NCI-H1417 (cell line): ENCODE data around the gene RAB21.
"Not testable (repeated sequence)": the region's sequence is repeated elsewhere in the genome, so short reads cannot be mapped to it uniquely, and the experiment has no call there.

ENCODE experiments used
- DNase-seq, 3 experiments: peaks; one replicate each; lab custom pipeline; 2025; lab: John Stamatoyannopoulos, UW

Gene RAB21

DNA sequence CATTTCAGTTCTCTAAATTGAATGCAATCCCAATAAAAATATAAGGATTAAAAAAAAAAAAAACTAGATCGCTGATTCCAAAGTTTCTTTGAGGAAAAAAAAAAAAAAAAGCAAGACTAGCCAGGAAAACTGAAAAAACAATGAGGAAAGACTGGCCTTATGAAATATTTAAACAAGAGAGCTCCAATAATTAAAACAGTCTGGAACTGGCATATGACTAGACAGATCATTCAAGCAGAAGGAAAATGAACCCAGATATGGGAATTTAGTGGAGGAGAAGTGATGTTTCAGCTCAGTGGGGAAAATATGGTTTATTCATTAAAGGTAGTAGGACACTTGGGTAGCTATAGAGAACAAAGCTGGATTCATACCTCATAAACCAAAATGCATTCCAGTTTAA lies 42.9 kb downstream of the RAB21 start:
- DNase-seq, result no peak

DNA sequence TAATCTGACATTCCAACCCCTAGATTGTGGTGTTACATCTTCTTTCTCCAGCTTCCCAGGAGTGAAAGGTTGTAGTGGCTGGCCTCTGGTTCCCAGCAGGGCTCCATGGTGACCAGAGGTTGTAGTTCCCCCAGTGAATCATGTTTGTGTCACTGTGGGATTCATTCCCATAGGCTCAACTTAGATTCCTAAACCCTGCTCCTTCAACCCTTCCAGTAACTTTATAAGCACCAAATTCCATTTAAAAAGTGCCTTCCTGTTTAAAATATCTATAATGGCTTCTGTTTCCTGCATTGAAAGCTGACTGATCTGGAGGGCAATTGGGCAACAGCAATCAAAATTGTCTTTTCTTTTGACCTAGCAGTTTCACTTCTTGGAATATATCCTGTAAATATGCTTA lies 44.4 kb downstream of the RAB21 start:
- DNase-seq, result no peak

DNA sequence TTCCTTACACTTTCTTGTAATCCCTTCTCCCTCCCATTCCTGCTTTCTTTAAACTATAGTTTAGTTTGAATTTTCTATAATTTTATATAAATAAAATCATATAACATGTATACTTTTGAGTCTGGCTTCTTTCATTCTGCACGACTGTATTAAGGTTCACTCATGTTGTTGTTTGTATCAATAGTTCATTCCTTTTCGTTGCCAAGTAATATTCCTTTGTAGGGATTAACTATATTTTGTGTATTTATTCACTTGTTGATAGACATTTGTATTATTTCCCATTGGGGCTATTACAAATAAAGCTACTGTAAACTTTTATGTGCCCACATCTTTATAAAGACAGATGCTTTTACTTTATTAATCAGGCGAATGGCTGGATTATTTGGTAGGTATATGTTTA lies 45.5 kb downstream of the RAB21 start:
- DNase-seq, result no peak

DNA sequence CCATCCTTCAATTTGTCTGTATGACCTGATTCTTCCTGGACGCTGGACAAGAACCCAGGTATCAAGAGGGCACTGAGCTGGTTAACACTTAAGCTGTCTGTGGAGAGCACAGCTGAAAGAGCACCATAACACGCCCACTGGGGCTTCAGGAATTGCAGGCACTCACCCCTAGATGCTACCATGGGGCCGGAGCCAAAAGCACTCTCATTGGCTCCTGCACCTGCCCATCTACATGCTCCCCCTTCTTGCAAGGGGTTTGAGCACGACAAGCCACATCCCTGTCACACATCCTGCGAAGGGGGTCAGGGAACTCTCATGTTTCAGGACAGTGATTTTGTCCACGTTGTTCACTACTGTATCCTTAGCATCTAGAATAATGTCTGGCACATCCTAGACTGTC lies 49.8 kb downstream of the RAB21 start:
- DNase-seq, result no peak

DNA sequence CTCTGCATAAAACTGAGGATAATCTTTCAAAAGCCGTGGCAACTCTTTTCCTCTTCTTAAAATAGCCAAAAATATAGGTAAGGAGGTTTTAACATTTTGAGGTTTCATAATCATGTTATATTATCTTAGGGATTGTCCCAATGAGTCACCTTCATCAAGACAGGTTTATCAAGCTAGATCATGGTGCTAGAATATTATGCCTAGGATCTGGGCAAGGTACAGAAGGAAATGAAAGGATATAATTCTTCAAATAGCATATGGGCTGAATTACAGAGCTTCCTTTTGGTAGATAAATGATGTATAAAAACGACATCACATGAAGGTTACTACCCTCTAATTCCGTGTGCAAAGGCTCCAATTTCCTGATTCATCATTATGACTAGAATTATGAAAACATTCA lies 56.3 kb downstream of the RAB21 start:
- no peak for DNase-seq

DNA sequence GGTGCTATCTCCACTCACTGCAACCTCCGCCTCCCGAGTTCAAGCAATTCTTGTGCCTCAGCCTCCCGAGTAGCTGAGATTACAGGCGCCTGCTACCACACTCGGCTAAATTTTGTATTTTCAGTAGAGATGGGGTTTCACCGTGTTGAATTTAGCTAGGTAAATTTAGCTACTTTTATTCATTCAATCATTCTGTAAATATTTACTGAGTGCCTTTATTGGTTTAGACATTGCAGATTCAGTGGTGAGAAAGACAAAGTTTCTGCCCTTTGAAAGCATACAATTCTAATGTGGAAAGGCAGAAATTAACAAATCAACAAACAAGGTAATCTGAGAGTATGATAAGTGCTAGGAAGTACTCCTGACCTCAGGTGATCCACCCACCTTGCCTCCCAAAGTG lies 60.6 kb downstream of the RAB21 start:
- not testable (repeated sequence) for DNase-seq

DNA sequence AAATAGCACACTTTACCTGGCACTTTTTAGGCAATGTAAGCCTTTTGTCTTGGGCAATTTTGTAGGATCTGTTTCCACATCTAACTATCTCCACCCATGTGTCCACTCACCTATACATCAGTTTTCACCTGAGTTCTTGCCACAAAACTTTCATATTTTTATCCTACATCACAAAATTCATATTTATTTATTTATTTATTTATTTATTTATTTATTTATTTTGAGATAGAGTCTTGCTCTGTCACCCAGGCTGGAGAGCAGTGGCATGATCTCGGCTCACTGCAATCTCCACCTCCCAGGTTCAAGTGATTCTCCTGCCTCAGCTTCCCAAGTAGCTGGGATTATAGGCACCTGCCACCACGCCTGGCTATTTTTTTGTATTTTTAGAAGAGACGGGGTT lies 67.4 kb downstream of the RAB21 start:
- DNase-seq, result not testable (repeated sequence)

DNA sequence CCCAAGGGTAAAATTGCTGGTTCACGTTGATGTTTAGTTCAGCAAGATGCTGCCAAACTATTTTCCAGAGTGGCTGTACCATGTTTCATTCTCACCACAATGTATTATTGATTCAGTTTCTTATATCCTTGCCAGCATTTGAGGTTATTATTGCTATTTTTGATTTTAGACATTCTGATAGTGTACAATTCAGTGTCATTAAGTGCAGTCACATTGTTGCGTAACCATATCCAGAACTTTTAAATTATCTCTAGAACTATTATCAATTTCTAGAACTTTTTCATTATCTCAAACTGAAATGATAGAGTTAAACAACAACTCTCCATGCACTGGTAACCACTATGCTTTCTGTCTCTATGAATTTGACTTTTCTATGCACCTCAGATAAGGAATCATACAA lies 74.2 kb downstream of the RAB21 start:
- no peak for DNase-seq

DNA sequence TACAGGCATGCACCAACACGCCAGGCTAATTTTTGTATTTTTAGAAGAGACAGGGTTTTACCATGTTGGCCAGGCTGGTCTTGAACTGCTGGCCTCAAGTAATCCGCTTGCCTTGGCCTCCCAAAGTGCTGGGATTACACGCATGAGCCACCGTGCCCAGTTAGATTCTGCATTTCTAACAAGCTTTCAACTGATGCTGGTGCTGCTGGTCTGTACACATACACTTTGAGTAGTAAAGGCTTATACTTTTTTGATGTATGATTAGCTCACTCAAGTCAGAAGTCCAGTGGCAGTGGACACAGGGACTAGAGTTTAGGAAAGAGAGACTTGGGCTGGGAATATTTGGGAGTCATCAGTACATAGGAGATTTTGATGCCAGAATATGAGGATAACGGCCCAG lies 82.7 kb downstream of the RAB21 start:
- no peak for DNase-seq

DNA sequence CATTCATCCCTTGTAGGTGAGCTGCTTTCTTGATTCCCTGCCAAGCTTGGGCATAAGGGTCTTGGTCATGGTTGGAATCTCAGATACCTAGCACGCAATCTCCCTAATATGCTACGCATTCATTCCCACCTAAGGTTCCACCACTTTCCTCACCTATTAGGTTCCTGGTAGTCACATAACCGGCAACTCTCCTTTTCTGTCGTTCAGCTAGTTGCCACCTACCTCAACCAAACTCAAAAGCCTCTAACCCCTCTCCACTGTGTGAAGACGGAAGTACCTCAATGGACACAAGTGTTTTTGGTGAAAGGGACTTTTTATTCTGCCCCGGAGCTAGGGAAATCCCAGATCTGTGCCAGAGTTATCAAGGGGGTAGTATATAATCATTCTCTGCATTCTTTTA lies 83.6 kb downstream of the RAB21 start:
- DNase-seq, result no peak

DNA sequence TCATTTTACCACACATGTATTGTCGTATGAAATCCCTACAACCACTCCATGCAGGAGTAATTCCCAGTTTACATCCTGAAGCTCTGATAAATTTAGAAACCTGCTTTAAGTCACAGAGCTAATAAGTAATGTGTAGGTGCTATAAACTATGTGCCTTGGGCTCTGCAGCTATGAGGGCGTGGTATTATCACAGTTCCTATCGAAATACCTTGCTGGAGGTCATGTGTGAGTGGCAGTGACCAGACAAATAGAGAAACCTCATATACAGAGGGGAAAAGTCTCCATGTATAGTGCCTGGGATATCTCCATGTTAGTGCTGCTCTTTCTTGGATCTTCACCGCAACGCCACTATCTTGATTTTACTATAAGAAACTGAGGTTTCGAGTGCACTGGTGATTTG lies 84.0 kb downstream of the RAB21 start:
- no peak for DNase-seq

DNA sequence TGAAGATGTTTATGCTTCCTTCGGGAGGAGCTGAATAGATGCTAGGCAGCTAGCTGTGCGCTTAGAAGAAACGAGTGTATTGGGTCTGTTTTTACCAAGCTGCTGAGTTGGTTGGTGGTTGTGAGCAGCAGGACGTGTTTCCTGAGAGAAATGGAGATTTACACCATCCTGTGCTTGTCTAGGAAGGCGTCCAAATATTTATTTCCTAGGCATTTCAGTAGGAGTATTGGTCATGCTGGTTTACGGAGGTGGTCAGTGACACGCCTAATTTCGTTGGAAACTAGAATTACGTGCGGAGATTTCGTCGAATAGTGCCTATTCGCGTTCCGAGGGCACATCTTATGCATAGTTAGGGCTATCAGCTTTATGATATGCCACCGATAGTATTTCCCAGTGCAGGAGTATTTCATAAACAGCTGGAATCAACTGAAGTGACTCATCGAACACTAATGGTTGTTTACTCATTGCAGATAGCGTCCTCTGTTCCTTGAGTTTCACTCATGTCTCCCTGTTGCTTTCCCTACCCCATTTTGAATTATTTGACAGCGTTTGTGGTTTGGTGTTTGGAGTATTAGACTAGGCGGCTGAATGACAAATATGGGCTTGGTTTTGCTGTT lies 85.7 kb downstream of the RAB21 start:
- DNase-seq, result peak in 2 of 3 experiments; percentile 65 to 82

DNA sequence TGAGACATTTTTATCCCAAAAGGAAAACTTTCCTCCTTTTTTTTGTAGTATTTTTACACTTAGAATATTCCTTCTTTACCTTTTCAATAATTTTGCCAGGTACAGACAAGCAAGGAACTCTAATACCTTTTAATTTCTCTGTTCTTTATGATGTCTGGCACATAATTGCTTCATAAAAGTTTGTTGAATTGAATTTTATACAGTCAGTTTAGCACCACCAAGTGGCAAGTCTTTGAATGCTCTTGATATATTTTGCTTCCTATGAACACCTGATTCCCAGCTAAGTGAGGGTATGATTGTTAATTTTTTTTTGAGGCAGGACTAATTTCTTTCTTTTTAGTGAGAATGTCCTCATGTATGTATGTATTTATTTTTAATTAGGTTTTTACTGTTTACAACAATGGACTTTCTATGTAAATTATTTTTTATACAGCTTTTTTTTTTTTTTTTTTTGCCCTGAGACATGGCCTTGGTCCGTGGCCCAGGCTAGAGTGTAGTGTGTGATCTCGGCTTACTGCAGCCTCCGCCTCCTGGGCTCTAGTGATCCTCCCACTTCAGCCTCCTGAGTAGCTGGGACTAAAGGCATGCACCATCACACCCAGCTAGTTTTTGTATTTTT lies 91.8 kb downstream of the RAB21 start:
- DNase-seq, result peak in 2 of 3 experiments; percentile 5 to 51

DNA sequence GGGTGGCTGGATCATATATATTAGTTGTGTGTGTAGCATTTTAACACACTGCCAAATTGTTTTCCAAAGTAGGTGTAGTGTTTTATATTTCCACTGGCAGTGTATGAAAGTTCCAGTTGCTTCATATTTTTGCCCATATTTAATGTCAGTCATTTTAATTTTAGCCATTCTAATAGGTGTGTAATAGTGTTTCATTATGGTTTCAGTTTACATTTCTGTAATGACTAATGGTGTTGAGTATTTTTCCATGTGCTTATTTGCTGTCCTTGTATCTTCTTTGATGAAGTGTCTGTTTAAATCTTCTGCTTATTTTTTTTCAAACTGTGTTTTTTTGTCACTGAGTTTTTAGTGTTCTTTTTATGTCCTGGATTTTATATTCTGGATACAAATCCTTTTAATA lies 93.5 kb downstream of the RAB21 start:
- DNase-seq, result no peak

DNA sequence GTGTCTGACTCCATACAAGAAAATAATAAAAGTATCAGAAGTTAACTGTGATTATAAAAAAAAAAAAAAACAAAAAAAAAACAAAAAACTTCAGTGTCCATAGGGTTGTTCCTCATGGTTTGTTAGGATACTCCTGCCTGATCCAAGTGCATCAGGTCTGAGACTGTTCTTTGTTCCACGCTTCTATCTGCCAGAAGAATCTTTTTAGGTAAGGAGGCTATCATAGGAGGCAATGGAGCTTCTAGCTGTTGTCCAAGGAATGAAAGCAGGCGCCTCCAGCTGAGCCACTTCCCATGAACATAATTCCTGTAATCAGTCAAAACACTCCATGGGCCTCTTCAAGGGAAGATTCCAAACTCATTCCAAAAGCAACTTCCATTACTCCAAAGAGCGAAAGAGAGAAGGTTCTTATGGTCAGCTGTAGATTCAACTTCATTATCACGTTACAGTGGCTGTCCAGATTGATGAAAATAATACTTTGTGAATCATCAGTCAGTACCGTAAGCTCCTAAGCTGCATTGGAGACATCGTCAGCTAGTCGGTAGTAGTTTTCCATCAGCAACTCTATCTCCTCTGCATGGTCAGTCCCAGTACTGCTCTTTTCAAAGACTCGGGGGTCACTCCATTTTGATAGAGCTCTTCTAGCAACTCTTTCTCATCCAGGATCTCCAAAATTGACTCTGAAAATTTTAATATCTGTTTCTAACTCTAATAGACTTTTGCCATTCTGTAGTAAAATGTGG lies 94.6 kb downstream of the RAB21 start:
- DNase-seq, result no peak
